A673 (cell line): ENCODE results near the gene RMI2. TPM values are rescaled to one million over a fixed set of nuclear protein-coding genes. Genes with fewer than 3 reads are reported as not detected.

Experiments used
- BruUV-seq: library from RNA; stranded (reverse); fragments of 400-500 nt; replicated peaks from 2 replicates; lab custom pipeline; 2021; lab: Mats Ljungman, UMichigan
- CTCF ChIA-PET: fragments of 300-600 bp; sonication (Branson Sonifier 250); formaldehyde crosslinking; loops from one replicate; lab custom pipeline; 2022; ENCODE audit warnings: antibody characterized with exemption; lab: Charles Lee
- POLR2A ChIA-PET: fragments of 300-600 bp; sonication (Branson Sonifier 250); formaldehyde crosslinking; loops from one replicate; lab custom pipeline; 2022; ENCODE audit warnings: antibody characterized with exemption; ENCODE audit not compliant: low non-redundant PET; lab: Charles Lee
- DNase-seq: peaks from one replicate; pipeline ENCODE4 v3.0.0-alpha.2; 2015; ENCODE audit warnings: low spot score
- H3K27ac ChIP-seq: fragments of 200-600 bp; sonication (generic); 2 replicates; pipeline ENCODE4 v1.5.1; 2016; ENCODE audit warnings: mixed run types, low read depth, mild to moderate bottlenecking, mixed read lengths, antibody characterized with exemption, low read length; ENCODE audit not compliant: poor library complexity, severe bottlenecking
- H3K27me3 ChIP-seq: fragments of 200-600 bp; sonication (generic); replicated peaks from 2 replicates; pipeline ENCODE4 v1.6.1; 2017; ENCODE audit warnings: mixed run types, low read depth, mild to moderate bottlenecking, mixed read lengths, antibody characterized with exemption, low read length; ENCODE audit not compliant: insufficient read depth, poor library complexity
- H3K36me3 ChIP-seq: fragments of 200-600 bp; sonication (generic); 2 replicates; pipeline ENCODE4 v1.6.1; 2016; ENCODE audit warnings: mixed run types, mild to moderate bottlenecking, mixed read lengths, antibody characterized with exemption, low read length; ENCODE audit not compliant: insufficient read depth, poor library complexity, severe bottlenecking
- H3K4me1 ChIP-seq: fragments of 200-600 bp; sonication (generic); 2 replicates; pipeline ENCODE4 v1.6.1; 2017; ENCODE audit warnings: mixed run types, mild to moderate bottlenecking, mixed read lengths, antibody characterized with exemption, low read length; ENCODE audit not compliant: insufficient read depth, poor library complexity, severe bottlenecking
- H3K4me3 ChIP-seq: fragments of 200-600 bp; sonication (generic); 2 replicates; pipeline ENCODE4 v1.5.1; 2016; ENCODE audit warnings: low read depth, mixed run types, mild to moderate bottlenecking, mixed read lengths, low read length; ENCODE audit not compliant: poor library complexity, severe bottlenecking
- H3K9me3 ChIP-seq: fragments of 200-600 bp; sonication (generic); 2 replicates; pipeline ENCODE4 v1.6.1; 2016; ENCODE audit warnings: mixed run types, low read depth, mild to moderate bottlenecking, mixed read lengths, antibody characterized with exemption, low read length; ENCODE audit not compliant: poor library complexity, severe bottlenecking
- EZH2 ChIP-seq: fragments of 200-600 bp; sonication (generic); IDR thresholded peaks from 2 replicates; pipeline ENCODE4 v1.6.1; 2017; ENCODE audit warnings: borderline replicate concordance, low read depth, mild to moderate bottlenecking, mixed read lengths, antibody characterized with exemption, low read length; ENCODE audit not compliant: poor library complexity, severe bottlenecking
- intact Hi-C: fragments of 100-400 bp; cut with micrococcal nuclease; formaldehyde crosslinking; loops from one replicate; pipeline ENCODE4 v1.10.0; 2022; ENCODE audit not compliant: unreplicated experiment
- total RNA-seq: library from RNA; stranded (reverse); gene quantifications from 2 replicates; pipeline ENCODE4 v1.2.3, GENCODE V29; 2021
- TF ChIP-seq, protein P1 (sequence below): fragments of 300-800, 200-600 bp; sonication (generic); conservative IDR thresholded peaks from 2 replicates; pipeline ENCODE4 v1.5.1; 2017; ENCODE audit warnings: low read depth, mild to moderate bottlenecking, antibody characterized with exemption, low read length, moderate library complexity, mixed read lengths

Gene RMI2
- total RNA-seq, 1 experiment from 2014 or later: 28.5 TPM

- no peaks in the 10 kb centered on the region for H3K36me3 ChIP-seq
- ChIA-PET POLR2A (no interaction called here), CTCF (no interaction called here)
- no peaks in the 10 kb centered on the region for H3K27me3 ChIP-seq
- BruUV-seq: no TSS peak
- TF ChIP-seq EZH2: no peak
- TF ChIP-seq, protein P1, sequence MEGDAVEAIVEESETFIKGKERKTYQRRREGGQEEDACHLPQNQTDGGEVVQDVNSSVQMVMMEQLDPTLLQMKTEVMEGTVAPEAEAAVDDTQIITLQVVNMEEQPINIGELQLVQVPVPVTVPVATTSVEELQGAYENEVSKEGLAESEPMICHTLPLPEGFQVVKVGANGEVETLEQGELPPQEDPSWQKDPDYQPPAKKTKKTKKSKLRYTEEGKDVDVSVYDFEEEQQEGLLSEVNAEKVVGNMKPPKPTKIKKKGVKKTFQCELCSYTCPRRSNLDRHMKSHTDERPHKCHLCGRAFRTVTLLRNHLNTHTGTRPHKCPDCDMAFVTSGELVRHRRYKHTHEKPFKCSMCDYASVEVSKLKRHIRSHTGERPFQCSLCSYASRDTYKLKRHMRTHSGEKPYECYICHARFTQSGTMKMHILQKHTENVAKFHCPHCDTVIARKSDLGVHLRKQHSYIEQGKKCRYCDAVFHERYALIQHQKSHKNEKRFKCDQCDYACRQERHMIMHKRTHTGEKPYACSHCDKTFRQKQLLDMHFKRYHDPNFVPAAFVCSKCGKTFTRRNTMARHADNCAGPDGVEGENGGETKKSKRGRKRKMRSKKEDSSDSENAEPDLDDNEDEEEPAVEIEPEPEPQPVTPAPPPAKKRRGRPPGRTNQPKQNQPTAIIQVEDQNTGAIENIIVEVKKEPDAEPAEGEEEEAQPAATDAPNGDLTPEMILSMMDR: no peak
- H3K4me3 ChIP-seq: no peak overlapping the region
- peak; percentile 47 for DNase-seq
- H3K9me3 ChIP-seq: no peaks in the 10 kb centered on the region
- intact Hi-C loops: no loop called here
- peaks cover 26% of the 10 kb centered on the region for H3K4me1 ChIP-seq
- peak overlapping the region; percentile 40 for H3K27ac ChIP-seq
Observed at GRCh38 chr16:11326084-11326736, 19.0 kb upstream of the RMI2 start.

DNA sequence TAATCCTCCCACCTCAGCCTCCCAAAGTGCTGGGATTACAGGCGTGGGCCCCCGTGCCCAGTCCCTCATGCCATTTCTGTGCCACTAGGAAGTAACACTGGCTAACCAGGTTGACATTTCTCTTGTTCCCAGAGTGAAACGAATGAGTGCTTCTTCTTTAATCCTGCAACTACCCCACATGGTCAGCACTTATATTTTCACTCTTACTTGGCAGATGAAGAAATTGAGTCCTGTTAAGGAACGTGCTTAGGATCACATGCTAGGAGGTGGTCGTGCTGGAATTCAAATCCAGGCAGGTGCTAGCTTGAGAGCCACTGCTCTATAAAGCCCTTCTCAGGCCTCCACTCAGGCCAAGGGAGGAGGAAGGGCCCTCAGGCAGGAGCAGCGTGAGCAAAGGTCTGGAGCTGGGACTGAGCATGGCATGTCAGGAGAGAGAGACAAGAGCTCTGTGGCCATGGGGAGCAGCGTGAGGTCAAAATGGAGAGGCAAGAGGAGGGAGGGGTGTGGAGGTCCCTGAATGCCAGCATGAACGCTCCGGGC is 18.5 kb upstream of the RMI2 start:
- no TSS peak for BruUV-seq
- ChIA-PET POLR2A (no interaction called here), CTCF (no interaction called here)
- TF ChIP-seq, protein P1: no peak
- TF ChIP-seq EZH2: no peak
- H3K27me3 ChIP-seq: no peaks in the 10 kb centered on the region
- no peak overlapping the region for H3K27ac ChIP-seq
- H3K4me3 ChIP-seq: no peak overlapping the region
- intact Hi-C loops: no loop called here
- H3K36me3 ChIP-seq: no peaks in the 10 kb centered on the region
- no peaks in the 10 kb centered on the region for H3K9me3 ChIP-seq
- peaks cover 26% of the 10 kb centered on the region for H3K4me1 ChIP-seq
- DNase-seq: no peak

DNA sequence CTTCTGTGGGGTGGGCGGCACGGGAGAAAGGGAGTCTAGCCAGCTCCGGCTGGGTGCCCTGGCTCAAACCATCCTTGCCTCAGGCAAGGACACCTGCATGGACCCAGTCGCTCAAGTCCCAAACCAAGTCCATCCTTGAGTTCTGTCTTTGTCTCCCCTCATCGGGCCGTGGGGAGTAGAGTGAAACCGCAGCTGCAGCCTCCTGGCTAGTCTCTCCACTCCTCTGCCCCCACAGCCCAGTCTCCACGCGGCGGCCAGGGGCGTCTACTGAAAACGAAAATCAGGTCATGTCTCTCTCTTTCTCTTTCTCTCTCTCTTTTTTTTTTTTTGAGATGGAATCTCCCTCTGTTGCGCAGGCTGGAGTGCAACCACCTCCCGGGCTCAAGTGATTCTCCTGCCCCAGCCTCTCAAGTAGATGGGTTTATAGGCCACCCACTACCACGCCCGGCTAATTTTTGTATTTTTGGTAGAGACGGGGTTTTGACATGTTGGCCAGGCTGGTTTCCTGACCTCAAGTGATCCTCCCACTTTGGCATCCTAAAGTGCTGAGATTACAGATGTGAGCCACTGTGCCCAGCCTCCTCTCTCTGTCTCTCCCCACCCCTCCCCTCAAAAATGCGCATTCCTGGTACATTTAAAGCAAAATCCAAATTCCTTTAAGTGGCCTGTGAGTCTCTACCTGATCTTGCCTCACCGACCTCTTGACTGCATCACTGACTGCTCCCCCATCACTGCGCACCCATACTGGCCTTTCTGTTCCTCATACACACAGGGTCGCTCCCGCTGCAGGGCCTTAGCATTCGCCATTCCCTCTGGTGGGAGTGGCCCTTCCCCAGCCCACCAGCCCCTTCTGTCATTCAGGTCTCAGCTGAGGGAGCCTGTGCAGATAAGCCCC is 17.7 kb upstream of the RMI2 start:
- H3K27ac ChIP-seq: peak overlapping the region; percentile 82
- no peak for DNase-seq
- POLR2A ChIA-PET: no interaction called here
- H3K4me1 ChIP-seq: peaks cover 26% of the 10 kb centered on the region
- intact Hi-C loops: no loop called here
- CTCF ChIA-PET: interaction anchor here (1.1 kb wide), 1 partner anchor 356 kb away, joined by 4 read pairs; no protein-coding TSS in a partner anchor
- H3K36me3 ChIP-seq: no peaks in the 10 kb centered on the region
- no TSS peak for BruUV-seq
- no peaks in the 10 kb centered on the region for H3K27me3 ChIP-seq
- H3K9me3 ChIP-seq: no peaks in the 10 kb centered on the region
- H3K4me3 ChIP-seq: no peak overlapping the region
- no peak for TF ChIP-seq EZH2
- TF ChIP-seq, protein P1: no peak
